Activated B cell treated with CpG ODN at 0.5 μM for 24 hours (primary cell): ENCODE measurements around the gene SLC1A2. TPM values are rescaled to one million over a fixed set of nuclear protein-coding genes. Genes with fewer than 3 reads are reported as not detected.
"Not testable (repeated sequence)": the region's sequence is repeated elsewhere in the genome, so short reads cannot be mapped to it uniquely, and the experiment has no call there.

Source experiments
- ATAC-seq: fragments of 200-7000 bp; cut with Tn5 transposase; one replicate; pipeline ENCODE4 v1.10.0; 2021; ENCODE audit warnings: low read depth, mild to moderate bottlenecking, moderate library complexity
- CTCF ChIA-PET: fragments of 350-600 bp; sonication (Branson Sonifier 250); formaldehyde crosslinking; loops from one replicate; lab custom pipeline; 2021; ENCODE audit warnings: antibody characterized with exemption; lab: Charles Lee
- POLR2A ChIA-PET: fragments of 350-600 bp; sonication (Branson Sonifier 250); formaldehyde crosslinking; loops from one replicate; lab custom pipeline; 2021; ENCODE audit warnings: antibody characterized with exemption; lab: Charles Lee
- DNase-seq: peaks from one replicate; pipeline ENCODE4 v3.0.0; 2022
- H3K27ac Mint-ChIP-seq: one replicate; pipeline ENCODE4 v1.8.0; 2020; ENCODE audit warnings: mixed read lengths
- H3K27me3 Mint-ChIP-seq: one replicate; pipeline ENCODE4 v1.8.0; 2021; ENCODE audit warnings: mixed read lengths
- H3K36me3 Mint-ChIP-seq: one replicate; pipeline ENCODE4 v1.8.0; 2021; ENCODE audit warnings: low read depth, mixed read lengths
- H3K4me1 Mint-ChIP-seq: one replicate; pipeline ENCODE4 v1.8.0; 2021; ENCODE audit warnings: mixed read lengths
- H3K4me3 Mint-ChIP-seq: one replicate; pipeline ENCODE4 v1.8.0; 2020; ENCODE audit warnings: mild to moderate bottlenecking, mixed read lengths
- H3K9me3 Mint-ChIP-seq: one replicate; pipeline ENCODE4 v1.8.0; 2020; ENCODE audit warnings: mixed read lengths
- intact Hi-C: fragments of 100-400 bp; cut with micrococcal nuclease; formaldehyde crosslinking; loops from one replicate; pipeline ENCODE4 v1.15.1; 2024
- total RNA-seq: library from RNA; stranded (reverse); gene quantifications from 2 replicates; pipeline ENCODE4 v1.2.3, GENCODE V29; 2022
- TF ChIP-seq, protein P1 (sequence below): fragments of 200-600 bp; IDR thresholded peaks from one replicate; pipeline ENCODE4 v1.8.0; 2022; ENCODE audit warnings: antibody characterized with exemption, mild to moderate bottlenecking

The SLC1A2 gene
- total RNA-seq, 1 donor from 2014 or later, result not detected

DNA sequence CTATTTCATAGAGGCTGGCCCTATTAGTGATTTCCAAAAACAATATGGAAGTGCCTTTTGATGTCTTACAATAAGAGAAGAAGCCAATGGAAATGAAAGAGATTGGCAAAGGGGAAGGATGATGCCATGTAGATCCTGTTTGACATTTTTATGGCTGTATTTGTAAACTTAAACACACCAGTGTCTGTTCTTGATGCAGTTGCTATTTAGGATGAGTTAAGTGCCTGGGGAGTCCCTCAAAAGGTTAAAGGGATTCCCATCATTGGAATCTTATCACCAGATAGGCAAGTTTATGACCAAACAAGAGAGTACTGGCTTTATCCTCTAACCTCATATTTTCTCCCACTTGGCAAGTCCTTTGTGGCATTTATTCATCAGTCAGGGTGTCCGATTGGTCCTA is 189.0 kb downstream of the SLC1A2 start:
- H3K4me1 Mint-ChIP-seq, result peaks cover 24% of the 10 kb centered on the region
- ChIA-PET CTCF (no interaction called here), POLR2A (interaction anchor here (0.7 kb wide), 1 partner anchor 582 kb away, joined by 3 read pairs; no protein-coding TSS in a partner anchor)
- no peaks in the 10 kb centered on the region for H3K27me3 Mint-ChIP-seq
- H3K9me3 Mint-ChIP-seq, result peaks cover 3% of the 10 kb centered on the region
- DNase-seq (no peak), ATAC-seq (no peak)
- intact Hi-C loops, result no loop called here
- peaks cover 75% of the 10 kb centered on the region for H3K36me3 Mint-ChIP-seq
- H3K4me3 Mint-ChIP-seq, result no peak overlapping the region
- TF ChIP-seq, protein P1, sequence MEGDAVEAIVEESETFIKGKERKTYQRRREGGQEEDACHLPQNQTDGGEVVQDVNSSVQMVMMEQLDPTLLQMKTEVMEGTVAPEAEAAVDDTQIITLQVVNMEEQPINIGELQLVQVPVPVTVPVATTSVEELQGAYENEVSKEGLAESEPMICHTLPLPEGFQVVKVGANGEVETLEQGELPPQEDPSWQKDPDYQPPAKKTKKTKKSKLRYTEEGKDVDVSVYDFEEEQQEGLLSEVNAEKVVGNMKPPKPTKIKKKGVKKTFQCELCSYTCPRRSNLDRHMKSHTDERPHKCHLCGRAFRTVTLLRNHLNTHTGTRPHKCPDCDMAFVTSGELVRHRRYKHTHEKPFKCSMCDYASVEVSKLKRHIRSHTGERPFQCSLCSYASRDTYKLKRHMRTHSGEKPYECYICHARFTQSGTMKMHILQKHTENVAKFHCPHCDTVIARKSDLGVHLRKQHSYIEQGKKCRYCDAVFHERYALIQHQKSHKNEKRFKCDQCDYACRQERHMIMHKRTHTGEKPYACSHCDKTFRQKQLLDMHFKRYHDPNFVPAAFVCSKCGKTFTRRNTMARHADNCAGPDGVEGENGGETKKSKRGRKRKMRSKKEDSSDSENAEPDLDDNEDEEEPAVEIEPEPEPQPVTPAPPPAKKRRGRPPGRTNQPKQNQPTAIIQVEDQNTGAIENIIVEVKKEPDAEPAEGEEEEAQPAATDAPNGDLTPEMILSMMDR, result no peak
- H3K27ac Mint-ChIP-seq, result no peak overlapping the region

DNA sequence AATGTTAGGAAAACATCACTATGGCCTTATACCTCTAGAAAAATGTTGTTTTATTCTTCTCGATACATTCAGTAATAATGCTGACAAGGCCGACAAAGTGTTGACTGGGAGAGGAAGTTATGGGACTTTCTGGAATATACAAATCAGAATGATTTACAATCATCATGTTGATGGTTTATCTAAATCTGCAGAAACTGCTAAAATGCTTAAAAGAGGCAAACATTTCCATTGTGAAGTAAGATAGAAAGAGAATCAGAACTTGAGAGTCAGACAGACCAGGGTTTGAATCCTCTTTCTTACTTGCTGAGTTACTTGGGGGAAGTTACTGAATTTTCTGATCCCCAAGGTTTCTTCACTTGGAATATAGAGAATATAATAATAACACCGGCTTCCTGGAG is 191.0 kb downstream of the SLC1A2 start:
- Mint-ChIP-seq H3K4me3 (no peak overlapping the region), H3K36me3 (peaks cover 94% of the 10 kb centered on the region), H3K27ac (peak overlapping the region; percentile 9), H3K4me1 (peaks cover 14% of the 10 kb centered on the region), H3K9me3 (no peaks in the 10 kb centered on the region), H3K27me3 (no peaks in the 10 kb centered on the region)
- no peak for ATAC-seq
- POLR2A ChIA-PET, result interaction anchor here (0.6 to 0.9 kb wide), 2 partner anchors 9 to 12 kb away, joined by 3 read pairs; no protein-coding TSS in a partner anchor
- CTCF ChIA-PET, result no interaction called here
- intact Hi-C loops, result no loop called here
- TF ChIP-seq, protein P1, result no peak
- no peak for DNase-seq

GRCh38 chr11:35227576-35228327 is 191.6 kb downstream of the SLC1A2 start:
- CTCF ChIA-PET, result no interaction called here
- POLR2A ChIA-PET, result interaction anchor here (0.6 to 0.9 kb wide), 3 partner anchors 9 to 13 kb away, joined by 3 to 11 read pairs (median 3); no protein-coding TSS in a partner anchor
- no peaks in the 10 kb centered on the region for H3K27me3 Mint-ChIP-seq
- H3K36me3 Mint-ChIP-seq, result peaks cover 97% of the 10 kb centered on the region
- no peak for DNase-seq
- H3K9me3 Mint-ChIP-seq, result no peaks in the 10 kb centered on the region
- TF ChIP-seq, protein P1, result no peak
- H3K4me3 Mint-ChIP-seq, result no peak overlapping the region
- H3K4me1 Mint-ChIP-seq, result peaks cover 14% of the 10 kb centered on the region
- intact Hi-C loops, result no loop called here
- no peak for ATAC-seq
- H3K27ac Mint-ChIP-seq, result peak overlapping the region; percentile 19

- CTCF ChIA-PET, H3K4me3 Mint-ChIP-seq, intact Hi-C loops, H3K9me3 Mint-ChIP-seq, DNase-seq, H3K27me3 Mint-ChIP-seq, ATAC-seq: not testable (repeated sequence)
- Mint-ChIP-seq H3K27ac (peak overlapping the region; percentile 53), H3K36me3 (peaks cover 95% of the 10 kb centered on the region), H3K4me1 (peaks cover 14% of the 10 kb centered on the region)
- POLR2A ChIA-PET, result interaction anchor here (0.9 kb wide), 1 partner anchor 14 kb away, joined by 11 read pairs; no protein-coding TSS in a partner anchor
Observed at GRCh38 chr11:35226756-35227155, 192.6 kb downstream of the SLC1A2 start.

DNA sequence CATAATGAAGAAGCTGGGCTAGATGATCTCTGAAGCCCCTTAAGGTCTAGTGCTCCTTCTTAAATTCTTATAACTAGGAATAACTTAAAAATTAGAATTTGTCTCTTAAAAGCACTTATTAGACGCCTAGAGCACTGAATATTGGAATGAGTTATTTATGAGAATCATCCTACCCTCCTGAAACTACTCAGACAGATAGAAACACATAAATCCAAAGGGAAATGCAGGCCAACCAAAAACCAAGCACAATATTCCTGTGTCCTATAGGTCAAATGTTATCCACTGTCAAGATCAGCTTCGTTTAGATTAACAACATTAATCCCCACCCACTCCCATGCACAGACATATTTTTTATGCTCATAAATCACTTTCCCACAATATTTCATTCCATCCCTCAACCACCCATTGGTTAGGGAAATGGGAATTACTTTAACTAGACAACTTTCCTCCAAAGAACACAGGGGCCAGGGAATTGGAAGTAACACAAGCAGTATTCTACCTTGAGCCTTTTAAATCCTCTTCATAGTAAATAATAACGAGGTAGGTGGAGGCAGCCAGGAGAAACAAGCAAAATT is 193.3 kb downstream of the SLC1A2 start:
- no peaks in the 10 kb centered on the region for H3K27me3 Mint-ChIP-seq
- peaks cover 94% of the 10 kb centered on the region for H3K36me3 Mint-ChIP-seq
- intact Hi-C loops, result no loop called here
- peaks cover 14% of the 10 kb centered on the region for H3K4me1 Mint-ChIP-seq
- POLR2A ChIA-PET, result interaction anchor here (0.5 kb wide), 1 partner anchor 50 kb away, joined by 4 read pairs; no protein-coding TSS in a partner anchor
- no peak for ATAC-seq
- H3K9me3 Mint-ChIP-seq, result no peaks in the 10 kb centered on the region
- H3K4me3 Mint-ChIP-seq, result no peak overlapping the region
- TF ChIP-seq, protein P1, result no peak
- H3K27ac Mint-ChIP-seq, result no peak overlapping the region
- no peak for DNase-seq
- CTCF ChIA-PET, result interaction anchor here (0.7 to 1.3 kb wide), 2 partner anchors 11 to 79 kb away, joined by 3 to 4 read pairs; no protein-coding TSS in a partner anchor
